ENCODE data around the gene GGT1. TPM values are rescaled to one million over a fixed set of nuclear protein-coding genes. Genes with fewer than 3 reads are reported as not detected.

GGT1 gene
- total RNA-seq, 1 experiment from 2014 or later: 9.4 TPM

- CTCF ChIA-PET: interaction anchor here (0.6 to 1.2 kb wide), 10 partner anchors 9 to 1218 kb away, joined by 3 to 13 read pairs (median 4); no protein-coding TSS in a partner anchor
Observed at GRCh38 chr22:24555165-24556039, 47.6 kb upstream of the GGT1 start, which contains the start of gene SNRPD3. Gene SNRPD3 (plus strand): TSS chr22:24555999. CDS start chr22:24557675, 1,676 bp downstream.

GRCh38 chr22:24559471-24559870 lies 43.5 kb upstream of the GGT1 start:
- intact Hi-C loops (cut with micrococcal nuclease; ENCODE audit: unreplicated experiment): no loop called here
- Mint-ChIP-seq H3K4me3 (ENCODE audit: unreplicated experiment) (no peak overlapping the region), H3K27ac (ENCODE audit: unreplicated experiment) (no peak overlapping the region), H3K4me1 (ENCODE audit: low read depth, unreplicated experiment) (peaks cover 23% of the 10 kb centered on the region), H3K36me3 (ENCODE audit: insufficient read depth, unreplicated experiment) (peaks cover 69% of the 10 kb centered on the region), H3K9me3 (ENCODE audit: unreplicated experiment) (no peaks in the 10 kb centered on the region), H3K27me3 (ENCODE audit: insufficient read depth, unreplicated experiment) (no peaks in the 10 kb centered on the region)
- H3K27me3 ChIP-seq (replicated peaks; ENCODE audit: control insufficient read depth, insufficient read depth, low read length): no peaks in the 10 kb centered on the region
- POLR2A ChIA-PET: no interaction called here
- no peaks in the 10 kb centered on the region for H3K9me3 ChIP-seq
- no peak overlapping the region for H3K4me3 ChIP-seq (ENCODE audit: low read depth, low read length)
- peaks cover 24% of the 10 kb centered on the region for H3K4me1 ChIP-seq
- no peak for TF ChIP-seq CTCF (IDR thresholded peaks at IDR 0.05; ENCODE audit: insufficient read depth in 1 of 2, low read depth in 1 of 2, low read length in 1 of 2, severe bottlenecking in 1 of 2, unreplicated experiment in 1 of 2)
- no peak for DNase-seq
- peaks cover 4% of the 10 kb centered on the region for H3K36me3 ChIP-seq (ENCODE audit: control insufficient read depth, insufficient read depth, low read length)
- CTCF ChIA-PET: interaction anchor here (0.6 kb wide), 1 partner anchor 45 kb away, joined by 3 read pairs; no protein-coding TSS in a partner anchor
- BruUV-seq (replicated peaks): no TSS peak

More at GRCh38 chr22:24555165-24556039, 47.6 kb upstream of the GGT1 start, which contains the start of gene SNRPD3:
- intact Hi-C loops (cut with micrococcal nuclease; ENCODE audit: unreplicated experiment): loop anchor here (1.0 to 2.0 kb wide), 3 partner anchors 23 to 38 kb away; partner anchors contain the start of gene LRRC75B
- peak; percentile 19 to 30 for TF ChIP-seq CTCF (IDR thresholded peaks at IDR 0.05; ENCODE audit: insufficient read depth in 1 of 2, low read depth in 1 of 2, low read length in 1 of 2, severe bottlenecking in 1 of 2, unreplicated experiment in 1 of 2)
- POLR2A ChIA-PET: interaction anchor here (0.6 to 1.0 kb wide), 12 partner anchors 16 to 360 kb away, joined by 3 to 8 read pairs (median 6); no protein-coding TSS in a partner anchor
- DNase-seq: peak; percentile 97 to 99
- H3K4me1 ChIP-seq: peaks cover 41% of the 10 kb centered on the region
- peak within 1 kb of the TSS; percentile 86 for H3K4me3 ChIP-seq (ENCODE audit: low read depth, low read length)
- BruUV-seq (replicated peaks): no TSS peak
- Mint-ChIP-seq H3K9me3 (ENCODE audit: unreplicated experiment) (no peaks in the 10 kb centered on the region), H3K36me3 (ENCODE audit: insufficient read depth, unreplicated experiment) (peaks cover 55% of the 10 kb centered on the region), H3K4me3 (ENCODE audit: unreplicated experiment) (peak within 1 kb of the TSS; percentile 100), H3K4me1 (ENCODE audit: low read depth, unreplicated experiment) (peaks cover 46% of the 10 kb centered on the region), H3K27me3 (ENCODE audit: insufficient read depth, unreplicated experiment) (no peaks in the 10 kb centered on the region), H3K27ac (ENCODE audit: unreplicated experiment) (peak within 1 kb of the TSS; percentile 99)
- no peaks in the 10 kb centered on the region for H3K9me3 ChIP-seq
- H3K36me3 ChIP-seq (ENCODE audit: control insufficient read depth, insufficient read depth, low read length): peaks cover 5% of the 10 kb centered on the region
- H3K27me3 ChIP-seq (replicated peaks; ENCODE audit: control insufficient read depth, insufficient read depth, low read length): no peaks in the 10 kb centered on the region

- Histone ChIP-seq H3K36me3 (ENCODE audit: control insufficient read depth, insufficient read depth, low read length) (peaks cover 7% of the 10 kb centered on the region), H3K27me3 (replicated peaks; ENCODE audit: control insufficient read depth, insufficient read depth, low read length) (no peaks in the 10 kb centered on the region), H3K4me3 (ENCODE audit: low read depth, low read length) (no peak overlapping the region), H3K4me1 (peaks cover 16% of the 10 kb centered on the region; the same call in 1 of the 2 replicates), H3K9me3 (no peaks in the 10 kb centered on the region)
- BruUV-seq (replicated peaks): no TSS peak
- ChIA-PET POLR2A (no interaction called here), CTCF (no interaction called here)
- H3K9me3 Mint-ChIP-seq (ENCODE audit: unreplicated experiment): no peaks in the 10 kb centered on the region
- intact Hi-C loops (cut with micrococcal nuclease; ENCODE audit: unreplicated experiment): no loop called here
- H3K4me1 Mint-ChIP-seq (ENCODE audit: low read depth, unreplicated experiment): peaks cover 20% of the 10 kb centered on the region
- peaks cover 79% of the 10 kb centered on the region for H3K36me3 Mint-ChIP-seq (ENCODE audit: insufficient read depth, unreplicated experiment)
- no peak for TF ChIP-seq CTCF (IDR thresholded peaks at IDR 0.05; ENCODE audit: insufficient read depth in 1 of 2, low read depth in 1 of 2, low read length in 1 of 2, severe bottlenecking in 1 of 2, unreplicated experiment in 1 of 2)
- H3K27me3 Mint-ChIP-seq (ENCODE audit: insufficient read depth, unreplicated experiment): no peaks in the 10 kb centered on the region
- no peak overlapping the region for H3K4me3 Mint-ChIP-seq (ENCODE audit: unreplicated experiment)
- no peak for DNase-seq
- no peak overlapping the region for H3K27ac Mint-ChIP-seq (ENCODE audit: unreplicated experiment)
Observed at GRCh38 chr22:24563246-24563645, 39.7 kb upstream of the GGT1 start.
